HEK293 (cell line): ENCODE measurements around the gene SSTR3.

Source experiments
- CTCF ChIA-PET: fragments of 350-600 bp; formaldehyde crosslinking; extraction: SDS; loops from one replicate; lab custom pipeline; 2021; ENCODE audit warnings: antibody characterized with exemption; lab: Yijun Ruan, JAX
- POLR2A ChIA-PET: fragments of 300-600 bp; formaldehyde crosslinking; extraction: SDS; loops from one replicate; lab custom pipeline; 2020; ENCODE audit warnings: antibody characterized with exemption, inconsistent platforms; lab: Yijun Ruan, JAX
- H3K27ac ChIP-seq: fragments of 200-500 bp; sonication (Bioruptor generic); 2 replicates; pipeline ENCODE4 v1.5.1; 2014; ENCODE audit warnings: low read depth, low read length, control low read depth, inconsistent platforms; ENCODE audit errors: extremely low read depth
- H3K36me3 ChIP-seq, 2 experiments: fragments of 200-500 bp in 1 of 2; sonication (Bioruptor generic) in 1 of 2; 1 replicate in 1 of 2; 2 replicates in 1 of 2; pipeline ENCODE4 v1.5.1; 2014 to 2017; ENCODE audit warnings: inconsistent platforms in 2 of 2, low read length in 2 of 2; ENCODE audit not compliant: control insufficient read depth in 2 of 2, insufficient read depth in 1 of 2
- H3K4me1 ChIP-seq: fragments of 200-500 bp; sonication (Bioruptor generic); 2 replicates; pipeline ENCODE4 v1.5.1; 2014; ENCODE audit warnings: mild to moderate bottlenecking, low read length, inconsistent platforms; ENCODE audit not compliant: control insufficient read depth, insufficient read depth
- H3K4me3 ChIP-seq: 2 replicates; pipeline ENCODE4 v1.5.1; 2011; ENCODE audit warnings: low read depth, mild to moderate bottlenecking, control low read depth, low read length, moderate library complexity
- H3K9me3 ChIP-seq: fragments of 200-500 bp; sonication (Bioruptor generic); 2 replicates; pipeline ENCODE4 v1.5.1; 2014; ENCODE audit warnings: low read depth, low read length, inconsistent platforms; ENCODE audit not compliant: control insufficient read depth, insufficient read depth
- EGR2 ChIP-seq: fragments of 450-650 bp; formaldehyde crosslinking; IDR thresholded peaks from 2 replicates; pipeline ENCODE4 v1.5.1; 2016; ENCODE audit warnings: low read depth, missing biosample characterization, missing genetic modification characterization
- FEZF1 ChIP-seq: fragments of 450-650 bp; formaldehyde crosslinking; IDR thresholded peaks from 2 replicates; pipeline ENCODE4 v1.5.1; 2016; ENCODE audit warnings: missing biosample characterization, missing genetic modification characterization
- GLI4 ChIP-seq: fragments of 450-650 bp; formaldehyde crosslinking; IDR thresholded peaks from 2 replicates; pipeline ENCODE4 v1.5.1; 2016; ENCODE audit warnings: missing biosample characterization, missing genetic modification characterization
- MZF1 ChIP-seq: fragments of 450-650 bp; formaldehyde crosslinking; IDR thresholded peaks from 2 replicates; pipeline ENCODE4 v1.5.1; 2017; ENCODE audit warnings: missing biosample characterization, missing genetic modification characterization, borderline replicate concordance
- ZNF112 ChIP-seq: fragments of 450-650 bp; formaldehyde crosslinking; IDR thresholded peaks from 2 replicates; pipeline ENCODE4 v1.5.0; 2017; ENCODE audit warnings: missing biosample characterization, missing genetic modification characterization
- ZNF133 ChIP-seq: fragments of 450-650 bp; formaldehyde crosslinking; IDR thresholded peaks from 2 replicates; pipeline ENCODE4 v1.5.1; 2016; ENCODE audit warnings: missing biosample characterization, missing genetic modification characterization
- ZNF37A ChIP-seq: fragments of 450-650 bp; IDR thresholded peaks from 2 replicates; pipeline ENCODE4 v1.5.1; 2018; ENCODE audit warnings: missing biosample characterization, missing genetic modification characterization
- ZNF501 ChIP-seq: fragments of 450-650 bp; formaldehyde crosslinking; IDR thresholded peaks from 2 replicates; pipeline ENCODE4 v1.5.1; 2016; ENCODE audit warnings: missing biosample characterization, missing genetic modification characterization
- ZNF600 ChIP-seq: fragments of 450-650 bp; formaldehyde crosslinking; IDR thresholded peaks from 2 replicates; pipeline ENCODE4 v1.5.1; 2016; ENCODE audit warnings: missing biosample characterization, missing genetic modification characterization
- ZNF692 ChIP-seq: fragments of 450-650 bp; formaldehyde crosslinking; IDR thresholded peaks from 2 replicates; pipeline ENCODE4 v1.5.1; 2016; ENCODE audit warnings: missing biosample characterization, missing genetic modification characterization
- ZNF776 ChIP-seq: fragments of 450-650 bp; formaldehyde crosslinking; IDR thresholded peaks from 2 replicates; pipeline ENCODE4 v1.5.0; 2017; ENCODE audit warnings: missing biosample characterization, missing genetic modification characterization, borderline replicate concordance
- TF ChIP-seq, protein P1 (sequence below): fragments of 450-650 bp; formaldehyde crosslinking; IDR thresholded peaks from 2 replicates; pipeline ENCODE4 v1.5.1; 2017; ENCODE audit warnings: missing biosample characterization, missing genetic modification characterization
- TF ChIP-seq, protein P2 (sequence below): fragments of 450-650 bp; formaldehyde crosslinking; IDR thresholded peaks from 2 replicates; pipeline ENCODE4 v1.5.1; 2016; ENCODE audit warnings: missing biosample characterization, missing genetic modification characterization
- TF ChIP-seq, protein P3 (sequence below): fragments of 450-650 bp; formaldehyde crosslinking; IDR thresholded peaks from 2 replicates; pipeline ENCODE4 v1.5.1; 2016; ENCODE audit warnings: missing biosample characterization, missing genetic modification characterization, low read depth

The SSTR3 gene

DNA sequence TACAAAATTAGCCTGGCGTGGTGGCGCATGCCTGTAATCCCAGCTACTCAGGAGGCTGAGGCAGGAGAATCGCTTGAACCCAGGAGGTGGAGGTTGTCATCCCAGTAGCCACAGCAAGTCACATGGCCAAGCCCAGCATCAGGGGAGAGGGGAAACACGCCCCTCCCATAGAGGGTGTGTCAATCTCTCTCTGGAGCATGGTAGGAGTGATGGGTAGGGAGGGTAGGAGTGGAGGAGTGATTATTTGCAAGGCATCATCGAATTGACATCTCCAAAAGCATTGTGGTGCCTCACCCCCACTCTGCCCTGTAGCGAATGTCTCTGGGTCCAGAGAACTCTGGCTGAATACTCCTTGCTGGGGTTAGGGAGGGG lies 6.1 kb upstream of the SSTR3 start (continued):
- TF ChIP-seq, protein P1, sequence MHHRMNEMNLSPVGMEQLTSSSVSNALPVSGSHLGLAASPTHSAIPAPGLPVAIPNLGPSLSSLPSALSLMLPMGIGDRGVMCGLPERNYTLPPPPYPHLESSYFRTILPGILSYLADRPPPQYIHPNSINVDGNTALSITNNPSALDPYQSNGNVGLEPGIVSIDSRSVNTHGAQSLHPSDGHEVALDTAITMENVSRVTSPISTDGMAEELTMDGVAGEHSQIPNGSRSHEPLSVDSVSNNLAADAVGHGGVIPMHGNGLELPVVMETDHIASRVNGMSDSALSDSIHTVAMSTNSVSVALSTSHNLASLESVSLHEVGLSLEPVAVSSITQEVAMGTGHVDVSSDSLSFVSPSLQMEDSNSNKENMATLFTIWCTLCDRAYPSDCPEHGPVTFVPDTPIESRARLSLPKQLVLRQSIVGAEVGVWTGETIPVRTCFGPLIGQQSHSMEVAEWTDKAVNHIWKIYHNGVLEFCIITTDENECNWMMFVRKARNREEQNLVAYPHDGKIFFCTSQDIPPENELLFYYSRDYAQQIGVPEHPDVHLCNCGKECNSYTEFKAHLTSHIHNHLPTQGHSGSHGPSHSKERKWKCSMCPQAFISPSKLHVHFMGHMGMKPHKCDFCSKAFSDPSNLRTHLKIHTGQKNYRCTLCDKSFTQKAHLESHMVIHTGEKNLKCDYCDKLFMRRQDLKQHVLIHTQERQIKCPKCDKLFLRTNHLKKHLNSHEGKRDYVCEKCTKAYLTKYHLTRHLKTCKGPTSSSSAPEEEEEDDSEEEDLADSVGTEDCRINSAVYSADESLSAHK (tag by site-specific recombination), result no peak
- no peak for TF ChIP-seq ZNF112
- no peak for TF ChIP-seq ZNF501
- TF ChIP-seq EGR2 (tag by site-specific recombination), result no peak
- no peak for TF ChIP-seq ZNF133
- no peak for TF ChIP-seq MZF1 (tag by site-specific recombination)
- no peak for TF ChIP-seq ZNF776
- no peak for TF ChIP-seq FEZF1 (tag by site-specific recombination)
- no peak for TF ChIP-seq ZNF600 (tag by site-specific recombination)

GRCh38 chr22:37215890-37216289 lies 3.6 kb upstream of the SSTR3 start:
- H3K27ac ChIP-seq, result no peak overlapping the region
- no peak overlapping the region for H3K4me3 ChIP-seq
- no peaks in the 10 kb centered on the region for H3K9me3 ChIP-seq
- CTCF ChIA-PET, result interaction anchor here (0.7 to 2.9 kb wide), 3 partner anchors 16 to 243 kb away, joined by 4 to 19 read pairs (median 4); no protein-coding TSS in a partner anchor
- no peak for TF ChIP-seq ZNF37A (tag by site-specific recombination)
- TF ChIP-seq, all 188 proteins: peak for 0
- no peaks in the 10 kb centered on the region for H3K4me1 ChIP-seq
- POLR2A ChIA-PET, result interaction anchor here (0.6 kb wide), 1 partner anchor 592 kb away, joined by 3 read pairs; the partner anchor contains the start of gene GCAT
- no peaks in the 10 kb centered on the region for H3K36me3 ChIP-seq

DNA sequence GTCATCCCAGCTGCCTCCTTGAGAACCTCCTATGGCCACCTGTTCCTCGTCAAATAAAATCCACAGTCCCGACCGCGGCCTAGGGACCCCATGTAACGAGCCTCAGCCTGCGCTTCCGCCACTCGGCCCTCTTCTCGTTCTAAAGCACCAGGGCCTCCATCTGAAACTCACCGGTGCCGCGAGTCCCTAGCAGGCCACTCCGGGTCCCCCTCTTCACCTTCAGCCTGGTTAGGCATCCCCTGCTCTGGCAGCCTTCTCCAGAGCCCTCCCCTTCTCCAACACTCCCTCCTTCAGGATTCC lies 2.4 kb upstream of the SSTR3 start:
- no peak overlapping the region for H3K27ac ChIP-seq
- CTCF ChIA-PET, result interaction anchor here (0.7 to 1.6 kb wide), 2 partner anchors 15 to 74 kb away, joined by 3 to 5 read pairs; no protein-coding TSS in a partner anchor

DNA sequence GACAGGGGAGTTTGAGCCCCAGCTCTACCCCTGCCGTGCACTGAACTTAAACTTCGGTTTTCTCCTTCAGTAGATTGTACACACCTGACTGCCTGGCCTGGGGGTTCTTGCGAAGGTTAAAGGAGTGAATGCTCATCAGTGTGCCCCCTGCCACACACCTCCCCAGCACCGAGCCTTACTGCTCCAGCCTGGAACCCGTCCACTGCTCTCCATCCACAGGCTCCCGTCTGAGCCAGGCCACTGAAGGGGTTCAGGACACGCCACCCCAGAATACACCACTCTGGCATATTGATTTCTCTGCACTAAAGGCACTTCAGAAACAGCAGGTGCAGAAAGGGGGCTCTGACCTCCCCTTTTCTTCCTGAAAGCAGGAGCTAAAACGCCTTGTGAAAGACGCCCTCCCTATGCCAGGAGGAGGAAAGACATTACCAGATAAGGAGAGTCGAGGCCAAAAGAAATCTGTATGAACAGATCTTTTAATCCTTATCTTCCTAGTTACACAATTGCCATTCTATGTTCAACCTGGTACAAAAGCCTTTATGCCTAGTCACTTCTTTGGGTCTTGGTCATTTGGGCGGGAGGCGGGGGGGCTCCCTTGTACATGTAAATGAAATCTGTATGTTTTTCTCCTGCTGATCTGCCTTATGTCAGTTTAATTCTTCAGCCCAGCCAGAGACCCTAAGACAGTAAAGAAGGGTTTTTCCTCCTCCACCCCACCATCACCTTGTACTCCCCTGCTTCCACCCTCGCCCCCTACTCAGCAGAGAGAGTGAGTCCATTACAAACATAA lies 1.9 kb upstream of the SSTR3 start:
- POLR2A ChIA-PET, result no interaction called here
- no peaks in the 10 kb centered on the region for H3K9me3 ChIP-seq
- TF ChIP-seq, protein P2, sequence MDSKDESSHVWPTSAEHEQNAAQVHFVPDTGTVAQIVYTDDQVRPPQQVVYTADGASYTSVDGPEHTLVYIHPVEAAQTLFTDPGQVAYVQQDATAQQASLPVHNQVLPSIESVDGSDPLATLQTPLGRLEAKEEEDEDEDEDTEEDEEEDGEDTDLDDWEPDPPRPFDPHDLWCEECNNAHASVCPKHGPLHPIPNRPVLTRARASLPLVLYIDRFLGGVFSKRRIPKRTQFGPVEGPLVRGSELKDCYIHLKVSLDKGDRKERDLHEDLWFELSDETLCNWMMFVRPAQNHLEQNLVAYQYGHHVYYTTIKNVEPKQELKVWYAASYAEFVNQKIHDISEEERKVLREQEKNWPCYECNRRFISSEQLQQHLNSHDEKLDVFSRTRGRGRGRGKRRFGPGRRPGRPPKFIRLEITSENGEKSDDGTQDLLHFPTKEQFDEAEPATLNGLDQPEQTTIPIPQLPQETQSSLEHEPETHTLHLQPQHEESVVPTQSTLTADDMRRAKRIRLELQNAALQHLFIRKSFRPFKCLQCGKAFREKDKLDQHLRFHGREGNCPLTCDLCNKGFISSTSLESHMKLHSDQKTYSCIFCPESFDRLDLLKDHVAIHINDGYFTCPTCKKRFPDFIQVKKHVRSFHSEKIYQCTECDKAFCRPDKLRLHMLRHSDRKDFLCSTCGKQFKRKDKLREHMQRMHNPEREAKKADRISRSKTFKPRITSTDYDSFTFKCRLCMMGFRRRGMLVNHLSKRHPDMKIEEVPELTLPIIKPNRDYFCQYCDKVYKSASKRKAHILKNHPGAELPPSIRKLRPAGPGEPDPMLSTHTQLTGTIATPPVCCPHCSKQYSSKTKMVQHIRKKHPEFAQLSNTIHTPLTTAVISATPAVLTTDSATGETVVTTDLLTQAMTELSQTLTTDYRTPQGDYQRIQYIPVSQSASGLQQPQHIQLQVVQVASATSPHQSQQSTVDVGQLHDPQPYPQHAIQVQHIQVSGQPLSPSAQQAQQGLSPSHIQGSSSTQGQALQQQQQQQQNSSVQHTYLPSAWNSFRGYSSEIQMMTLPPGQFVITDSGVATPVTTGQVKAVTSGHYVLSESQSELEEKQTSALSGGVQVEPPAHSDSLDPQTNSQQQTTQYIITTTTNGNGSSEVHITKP (tag by site-specific recombination), result peak; percentile 98
- TF ChIP-seq, protein P3, sequence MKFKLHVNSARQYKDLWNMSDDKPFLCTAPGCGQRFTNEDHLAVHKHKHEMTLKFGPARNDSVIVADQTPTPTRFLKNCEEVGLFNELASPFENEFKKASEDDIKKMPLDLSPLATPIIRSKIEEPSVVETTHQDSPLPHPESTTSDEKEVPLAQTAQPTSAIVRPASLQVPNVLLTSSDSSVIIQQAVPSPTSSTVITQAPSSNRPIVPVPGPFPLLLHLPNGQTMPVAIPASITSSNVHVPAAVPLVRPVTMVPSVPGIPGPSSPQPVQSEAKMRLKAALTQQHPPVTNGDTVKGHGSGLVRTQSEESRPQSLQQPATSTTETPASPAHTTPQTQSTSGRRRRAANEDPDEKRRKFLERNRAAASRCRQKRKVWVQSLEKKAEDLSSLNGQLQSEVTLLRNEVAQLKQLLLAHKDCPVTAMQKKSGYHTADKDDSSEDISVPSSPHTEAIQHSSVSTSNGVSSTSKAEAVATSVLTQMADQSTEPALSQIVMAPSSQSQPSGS (tag by site-specific recombination), result no peak
- H3K4me1 ChIP-seq, result no peaks in the 10 kb centered on the region
- CTCF ChIA-PET, result interaction anchor here (0.7 to 1.6 kb wide), 2 partner anchors 15 to 73 kb away, joined by 3 to 5 read pairs; no protein-coding TSS in a partner anchor
- H3K36me3 ChIP-seq, result no peaks in the 10 kb centered on the region
- no peak overlapping the region for H3K27ac ChIP-seq
- no peak overlapping the region for H3K4me3 ChIP-seq

More for the DNA sequence above, 2.4 kb upstream of the SSTR3 start:
- H3K4me1 ChIP-seq, result no peaks in the 10 kb centered on the region
- TF ChIP-seq GLI4, result no peak
- TF ChIP-seq ZNF692 (tag by site-specific recombination), result no peak
- H3K36me3 ChIP-seq, result no peaks in the 10 kb centered on the region
- no peaks in the 10 kb centered on the region for H3K9me3 ChIP-seq
- H3K4me3 ChIP-seq, result no peak overlapping the region
- POLR2A ChIA-PET, result no interaction called here
